Measurements from ENCODE around the gene CST3. TPM values are rescaled to one million over a fixed set of nuclear protein-coding genes. Genes with fewer than 3 reads are reported as not detected.
"Not testable (repeated sequence)": the region's sequence is repeated elsewhere in the genome, so short reads cannot be mapped to it uniquely, and the experiment has no call there.

The CST3 gene, protein sequence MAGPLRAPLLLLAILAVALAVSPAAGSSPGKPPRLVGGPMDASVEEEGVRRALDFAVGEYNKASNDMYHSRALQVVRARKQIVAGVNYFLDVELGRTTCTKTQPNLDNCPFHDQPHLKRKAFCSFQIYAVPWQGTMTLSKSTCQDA
- 63.6 TPM for total RNA-seq

- DNase-seq (ENCODE audit: low spot score in 2 of 2) (peak; percentile 72 to 88), FAIRE-seq (no peak)
Observed at GRCh38 chr20:23637282-23638221, at the start of gene CST3. TSS of gene CST3 (minus strand) at chr20:23637955. CDS start at chr20:23637862, 93 bp downstream.

- DNase-seq (ENCODE audit: low spot score in 2 of 2) = no peak
- no peak for FAIRE-seq
Observed at GRCh38 chr20:23686046-23686750, 48.4 kb upstream of the CST3 start.

DNA sequence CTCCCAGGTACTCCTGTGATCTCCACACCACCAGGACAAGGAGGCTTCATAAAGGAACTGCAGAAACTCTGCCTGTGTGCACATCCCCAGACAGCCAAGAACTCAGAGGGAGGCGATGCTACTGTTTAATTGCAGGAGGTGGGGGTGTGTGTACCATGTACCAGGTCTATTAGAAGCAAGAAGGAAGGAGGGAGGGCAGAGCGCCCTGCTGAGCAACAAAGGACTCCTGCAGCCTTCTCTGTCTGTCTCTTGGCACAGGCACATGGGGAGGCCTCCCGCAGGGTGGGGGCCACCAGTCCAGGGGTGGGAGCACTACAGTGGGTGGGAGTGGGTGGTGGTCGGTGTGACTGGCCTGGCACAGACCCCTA is 47.8 kb upstream of the CST3 start:
- not testable (repeated sequence) for DNase-seq (ENCODE audit: low spot score in 2 of 2); FAIRE-seq

GRCh38 chr20:23684261-23684660 is 46.5 kb upstream of the CST3 start:
- DNase-seq (ENCODE audit: low spot score in 2 of 2) (no peak), FAIRE-seq (no peak)

GRCh38 chr20:23683807-23684206 is 46.1 kb upstream of the CST3 start:
- no peak for DNase-seq (ENCODE audit: low spot score in 2 of 2)
- no peak for FAIRE-seq

DNA sequence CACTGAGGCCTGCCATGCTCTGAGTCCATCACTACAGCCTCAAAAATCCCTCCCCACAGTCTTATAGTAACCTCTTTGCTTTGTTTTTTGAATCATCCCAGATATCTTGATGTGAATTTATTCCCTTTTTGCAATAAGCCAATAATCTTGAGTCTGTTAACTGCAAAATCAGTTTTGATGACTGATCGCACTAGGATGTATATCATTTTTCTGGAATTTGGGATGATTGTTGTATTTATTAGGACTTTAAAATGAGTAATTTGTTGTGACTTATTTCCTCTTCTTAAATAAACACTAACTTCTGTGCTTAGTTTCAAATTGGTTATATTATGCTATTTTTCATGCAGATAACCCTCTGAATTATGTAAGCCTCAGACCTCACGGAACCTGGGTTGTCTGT is 45.5 kb upstream of the CST3 start:
- no peak for FAIRE-seq
- no peak for DNase-seq (ENCODE audit: low spot score in 2 of 2)

- DNase-seq (ENCODE audit: low spot score in 2 of 2) = no peak
- FAIRE-seq = no peak
Observed at GRCh38 chr20:23680146-23680545, 42.4 kb upstream of the CST3 start.

GRCh38 chr20:23679133-23680092 is 41.7 kb upstream of the CST3 start:
- no peak for DNase-seq (ENCODE audit: low spot score in 2 of 2)
- FAIRE-seq = no peak

- FAIRE-seq = no peak
- DNase-seq (ENCODE audit: low spot score in 2 of 2) = no peak
Observed at GRCh38 chr20:23673209-23673608, 35.5 kb upstream of the CST3 start.

GRCh38 chr20:23672158-23672557 is 34.4 kb upstream of the CST3 start:
- DNase-seq (ENCODE audit: low spot score in 2 of 2) (no peak), FAIRE-seq (no peak)

DNA sequence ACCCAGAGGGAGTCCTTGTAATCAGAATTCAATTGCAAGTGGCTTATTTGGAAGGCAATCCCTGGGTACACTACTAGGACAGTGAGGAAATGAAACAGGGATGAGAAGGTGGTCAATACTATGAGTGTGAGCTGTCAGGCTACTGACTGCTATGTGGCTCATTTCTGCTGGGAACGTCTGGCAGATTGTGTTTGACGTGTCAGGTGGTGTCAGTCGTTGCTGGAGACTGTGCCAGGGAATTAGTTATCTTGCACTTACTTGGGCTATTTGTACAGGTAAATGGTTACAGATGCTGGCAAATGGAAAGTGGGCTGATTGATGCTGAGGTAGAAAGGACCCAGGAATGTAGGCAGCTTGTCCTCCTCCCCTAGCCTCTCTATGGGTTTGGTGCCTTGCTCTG is 33.7 kb upstream of the CST3 start:
- FAIRE-seq (no peak), DNase-seq (ENCODE audit: low spot score in 2 of 2) (no peak)

GRCh38 chr20:23670361-23670760 is 32.6 kb upstream of the CST3 start:
- FAIRE-seq (no peak), DNase-seq (ENCODE audit: low spot score in 2 of 2) (no peak)

- FAIRE-seq = no peak
- DNase-seq (ENCODE audit: low spot score in 2 of 2) = no peak
Observed at GRCh38 chr20:23669866-23670265, 32.1 kb upstream of the CST3 start.

DNA sequence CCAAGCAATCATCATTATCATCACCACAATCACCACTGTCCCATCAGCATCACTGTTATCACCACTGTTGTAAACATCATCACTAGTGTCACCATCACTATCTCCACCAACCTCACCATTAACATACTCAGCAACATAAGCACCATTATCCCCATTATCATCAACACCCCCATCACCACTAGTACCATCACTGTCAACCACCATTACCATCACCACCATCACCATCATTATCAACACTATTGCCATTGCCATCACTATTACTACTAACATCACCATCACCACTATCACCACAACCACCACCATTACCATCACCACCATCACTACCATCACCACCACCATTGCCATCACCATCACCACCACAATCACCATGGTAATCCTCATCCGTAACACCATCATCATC is 31.6 kb upstream of the CST3 start:
- DNase-seq (ENCODE audit: low spot score in 2 of 2) (no peak), FAIRE-seq (no peak)

DNA sequence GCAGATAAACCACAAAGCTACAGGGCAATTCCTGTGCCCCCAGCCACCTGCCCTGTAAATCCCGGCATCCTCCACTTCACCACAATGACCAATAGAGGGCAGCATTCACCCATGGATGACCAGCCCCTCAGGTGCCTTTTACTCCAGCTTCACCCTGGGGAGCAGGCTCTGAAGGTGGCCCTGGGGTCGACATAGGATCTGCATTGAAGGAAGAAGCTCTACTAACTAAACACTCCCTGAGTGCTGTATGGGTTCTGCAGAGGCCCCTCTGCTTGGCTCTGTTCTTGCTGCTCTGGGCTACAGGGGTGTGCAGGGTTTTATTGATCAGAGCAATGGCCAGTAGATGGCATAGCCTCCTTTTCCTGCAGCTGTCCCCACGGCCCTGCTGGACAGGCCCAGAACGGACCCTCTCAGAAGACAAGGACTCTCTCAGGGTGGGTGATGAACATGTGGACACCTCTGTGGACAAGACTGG is 30.8 kb upstream of the CST3 start:
- peak in 1 of 2 donors; percentile 37 for DNase-seq (ENCODE audit: low spot score in 2 of 2)
- no peak for FAIRE-seq

DNA sequence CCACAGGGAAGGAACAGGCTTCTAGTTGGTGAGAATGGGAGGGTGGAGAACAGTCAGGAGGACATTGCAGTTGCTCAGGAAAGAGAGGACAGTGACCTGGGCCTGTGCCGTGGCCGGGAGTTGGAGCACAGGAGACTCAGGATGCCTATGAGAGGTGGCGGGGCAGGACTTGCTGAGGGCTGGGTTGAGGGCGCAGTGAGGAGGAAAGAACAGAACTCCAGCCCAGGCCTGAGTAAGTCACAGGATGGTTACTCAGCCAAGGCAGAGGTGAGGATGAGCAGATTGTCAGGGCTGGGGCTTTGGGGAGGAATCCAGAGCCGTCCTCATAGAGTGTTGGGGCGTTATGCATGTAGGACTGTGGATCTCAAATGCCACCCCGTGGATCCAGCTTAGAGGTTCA is 29.9 kb upstream of the CST3 start:
- FAIRE-seq (no peak), DNase-seq (ENCODE audit: low spot score in 2 of 2) (no peak)

DNA sequence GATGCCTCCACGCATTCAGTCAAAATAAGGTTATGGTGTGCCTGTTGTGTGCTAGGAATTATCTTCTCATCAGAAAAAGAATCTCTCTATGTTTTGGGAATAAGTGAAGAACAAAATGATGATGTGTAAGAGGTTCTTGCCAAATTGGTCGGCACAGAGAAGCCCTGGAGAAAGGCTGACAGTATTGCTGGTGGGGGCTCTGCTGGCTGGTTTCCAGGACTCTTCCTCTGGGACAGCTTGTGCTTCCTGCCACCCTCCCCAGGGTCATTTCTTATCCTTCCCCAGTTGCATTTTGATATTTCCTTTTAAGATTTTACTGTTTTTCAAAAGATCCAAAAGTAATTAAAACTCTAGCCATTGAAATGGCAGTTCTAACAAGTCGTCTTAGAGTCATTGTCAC is 28.9 kb upstream of the CST3 start:
- DNase-seq (ENCODE audit: low spot score in 2 of 2) = no peak
- no peak for FAIRE-seq

GRCh38 chr20:23666189-23666588 is 28.4 kb upstream of the CST3 start:
- no peak for DNase-seq (ENCODE audit: low spot score in 2 of 2)

DNA sequence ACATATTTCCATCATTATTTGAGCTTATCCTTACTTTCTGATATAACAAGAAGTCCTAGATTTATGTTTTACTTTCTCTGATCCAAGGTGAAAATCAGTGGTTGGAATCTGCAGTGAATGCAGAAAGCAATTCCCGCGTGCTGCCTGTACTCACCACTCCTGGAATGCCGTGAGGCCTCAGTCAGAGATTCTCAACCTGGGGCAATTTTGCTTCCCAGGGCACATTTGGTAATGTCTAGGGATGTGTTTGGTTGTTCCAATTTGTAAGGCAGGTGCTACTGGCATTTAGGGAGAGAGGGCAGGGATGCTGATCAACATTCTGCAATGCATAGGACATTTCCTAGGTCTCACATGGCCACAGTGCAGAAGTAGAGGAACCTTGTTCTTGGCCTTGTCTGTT is 27.2 kb upstream of the CST3 start:
- FAIRE-seq = no peak

More at GRCh38 chr20:23666189-23666588, 28.4 kb upstream of the CST3 start:
- FAIRE-seq = no peak

GRCh38 chr20:23664046-23664445 is 26.3 kb upstream of the CST3 start:
- not testable (repeated sequence) for FAIRE-seq; DNase-seq (ENCODE audit: low spot score in 2 of 2)

More for the DNA sequence above, 27.2 kb upstream of the CST3 start:
- DNase-seq (ENCODE audit: low spot score in 2 of 2) = no peak
